IPS-20b (cell line): ENCODE measurements around the gene TNIK.

Experiments used
- H3K27ac ChIP-seq: one replicate; pipeline ENCODE4 v1.5.1; 2013; ENCODE audit warnings: low read length
- H3K27me3 ChIP-seq: 2 replicates; pipeline ENCODE4 v1.6.1; 2013; ENCODE audit warnings: mild to moderate bottlenecking, low read length, inconsistent platforms; ENCODE audit not compliant: insufficient read depth
- H3K36me3 ChIP-seq: 2 replicates; pipeline ENCODE4 v1.6.1; 2013; ENCODE audit warnings: low read depth, mild to moderate bottlenecking, inconsistent platforms, low read length, moderate library complexity; ENCODE audit not compliant: insufficient read depth
- H3K4me1 ChIP-seq: 2 replicates; pipeline ENCODE4 v1.6.1; 2013; ENCODE audit warnings: mild to moderate bottlenecking, control low read depth, inconsistent platforms, low read length, moderate library complexity; ENCODE audit not compliant: insufficient read depth
- H3K4me3 ChIP-seq: 2 replicates; pipeline ENCODE4 v1.5.1; 2013; ENCODE audit warnings: mild to moderate bottlenecking, low read length, inconsistent platforms
- H3K9ac ChIP-seq: 2 replicates; pipeline ENCODE4 v1.6.1; 2013; ENCODE audit warnings: low read depth, mild to moderate bottlenecking, inconsistent platforms, low read length, moderate library complexity
- H3K9me3 ChIP-seq: 2 replicates; pipeline ENCODE4 v1.6.1; 2013; ENCODE audit warnings: mild to moderate bottlenecking, low read depth, low read length, inconsistent platforms; ENCODE audit not compliant: insufficient read depth

The TNIK gene

GRCh38 chr3:171333784-171334464, 126.3 kb downstream of the TNIK start:
- Histone ChIP-seq H3K9me3 (no peaks in the 10 kb centered on the region), H3K36me3 (no peaks in the 10 kb centered on the region), H3K9ac (no peak overlapping the region), H3K27me3 (no peaks in the 10 kb centered on the region), H3K4me1 (peaks cover 18% of the 10 kb centered on the region; the same call in 1 of the 2 replicates), H3K27ac (no peak overlapping the region), H3K4me3 (no peak overlapping the region)

- Histone ChIP-seq H3K27ac (no peak overlapping the region), H3K4me3 (no peak overlapping the region), H3K9ac (peak overlapping the region; percentile 26; the same call in 1 of the 2 replicates), H3K4me1 (peaks cover 14% of the 10 kb centered on the region; the same call in 1 of the 2 replicates), H3K9me3 (no peaks in the 10 kb centered on the region), H3K36me3 (peaks cover 4% of the 10 kb centered on the region; the same call in 1 of the 2 replicates), H3K27me3 (no peaks in the 10 kb centered on the region)
Observed at GRCh38 chr3:171330938-171331337, 129.3 kb downstream of the TNIK start.

- Histone ChIP-seq H3K4me3 (no peak overlapping the region), H3K36me3 (peaks cover 4% of the 10 kb centered on the region; the same call in 1 of the 2 replicates), H3K27ac (no peak overlapping the region), H3K9ac (no peak overlapping the region), H3K4me1 (peaks cover 14% of the 10 kb centered on the region; the same call in 1 of the 2 replicates), H3K27me3 (no peaks in the 10 kb centered on the region), H3K9me3 (no peaks in the 10 kb centered on the region)
Observed at GRCh38 chr3:171329746-171330145, 130.5 kb downstream of the TNIK start.

GRCh38 chr3:171328419-171329082, 131.7 kb downstream of the TNIK start:
- H3K36me3 ChIP-seq = peaks cover 4% of the 10 kb centered on the region; the same call in 1 of the 2 replicates
- no peaks in the 10 kb centered on the region for H3K27me3 ChIP-seq
- no peak overlapping the region for H3K27ac ChIP-seq

GRCh38 chr3:171327441-171328174, 132.6 kb downstream of the TNIK start:
- H3K27ac ChIP-seq = no peak overlapping the region
- no peak overlapping the region for H3K4me3 ChIP-seq
- no peak overlapping the region for H3K9ac ChIP-seq
- H3K9me3 ChIP-seq = no peaks in the 10 kb centered on the region
- H3K36me3 ChIP-seq = peaks cover 4% of the 10 kb centered on the region; the same call in 1 of the 2 replicates
- H3K27me3 ChIP-seq = no peaks in the 10 kb centered on the region
- peaks cover 14% of the 10 kb centered on the region; the same call in 1 of the 2 replicates for H3K4me1 ChIP-seq

More at GRCh38 chr3:171328419-171329082, 131.7 kb downstream of the TNIK start:
- Histone ChIP-seq H3K9me3 (no peaks in the 10 kb centered on the region), H3K9ac (no peak overlapping the region), H3K4me1 (peaks cover 14% of the 10 kb centered on the region; the same call in 1 of the 2 replicates), H3K4me3 (no peak overlapping the region)

DNA sequence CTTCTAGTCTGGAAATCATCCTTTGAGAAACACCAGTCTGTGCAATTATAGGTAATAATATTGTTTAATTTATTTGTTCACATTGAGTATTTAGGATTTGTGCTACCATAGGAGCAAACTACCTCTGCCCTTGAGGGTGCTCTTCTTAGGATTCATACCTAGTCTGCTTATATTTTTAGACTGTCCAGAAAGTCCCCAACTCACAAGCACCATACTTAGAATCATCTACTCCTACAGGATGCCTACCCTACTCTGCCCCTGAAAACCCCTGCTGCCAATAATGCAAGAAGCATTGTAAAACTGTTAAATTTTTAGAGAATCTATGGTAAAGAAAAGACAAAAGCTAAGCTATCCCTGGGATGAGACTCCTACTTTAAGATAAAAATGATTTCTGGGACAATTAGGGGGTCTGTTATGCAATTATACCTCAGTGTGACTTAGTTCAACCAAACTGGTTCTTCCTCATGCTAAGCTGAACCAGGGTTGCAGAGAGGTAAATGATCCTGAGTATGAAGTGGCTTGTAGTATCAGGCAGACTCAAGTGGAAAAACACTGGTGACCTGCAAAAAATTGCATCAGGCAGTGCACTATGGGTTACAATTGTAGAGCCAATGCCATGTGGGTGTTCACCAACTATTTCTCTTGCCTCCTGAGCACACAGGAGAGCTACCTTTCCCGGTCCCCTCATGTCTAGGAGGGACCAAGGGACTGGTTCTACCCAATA, 133.3 kb downstream of the TNIK start:
- H3K4me3 ChIP-seq = no peak overlapping the region
- peaks cover 15% of the 10 kb centered on the region; the same call in 1 of the 2 replicates for H3K4me1 ChIP-seq
- H3K27ac ChIP-seq = no peak overlapping the region
- peaks cover 4% of the 10 kb centered on the region; the same call in 1 of the 2 replicates for H3K36me3 ChIP-seq
- H3K9me3 ChIP-seq = no peaks in the 10 kb centered on the region
- no peaks in the 10 kb centered on the region for H3K27me3 ChIP-seq
- H3K9ac ChIP-seq = no peak overlapping the region

- Histone ChIP-seq H3K36me3 (peaks cover 4% of the 10 kb centered on the region; the same call in 1 of the 2 replicates), H3K9ac (no peak overlapping the region), H3K4me3 (no peak overlapping the region), H3K9me3 (no peaks in the 10 kb centered on the region), H3K4me1 (peaks cover 15% of the 10 kb centered on the region; the same call in 1 of the 2 replicates), H3K27me3 (no peaks in the 10 kb centered on the region), H3K27ac (no peak overlapping the region)
Observed at GRCh38 chr3:171323938-171324536, 136.2 kb downstream of the TNIK start.

DNA sequence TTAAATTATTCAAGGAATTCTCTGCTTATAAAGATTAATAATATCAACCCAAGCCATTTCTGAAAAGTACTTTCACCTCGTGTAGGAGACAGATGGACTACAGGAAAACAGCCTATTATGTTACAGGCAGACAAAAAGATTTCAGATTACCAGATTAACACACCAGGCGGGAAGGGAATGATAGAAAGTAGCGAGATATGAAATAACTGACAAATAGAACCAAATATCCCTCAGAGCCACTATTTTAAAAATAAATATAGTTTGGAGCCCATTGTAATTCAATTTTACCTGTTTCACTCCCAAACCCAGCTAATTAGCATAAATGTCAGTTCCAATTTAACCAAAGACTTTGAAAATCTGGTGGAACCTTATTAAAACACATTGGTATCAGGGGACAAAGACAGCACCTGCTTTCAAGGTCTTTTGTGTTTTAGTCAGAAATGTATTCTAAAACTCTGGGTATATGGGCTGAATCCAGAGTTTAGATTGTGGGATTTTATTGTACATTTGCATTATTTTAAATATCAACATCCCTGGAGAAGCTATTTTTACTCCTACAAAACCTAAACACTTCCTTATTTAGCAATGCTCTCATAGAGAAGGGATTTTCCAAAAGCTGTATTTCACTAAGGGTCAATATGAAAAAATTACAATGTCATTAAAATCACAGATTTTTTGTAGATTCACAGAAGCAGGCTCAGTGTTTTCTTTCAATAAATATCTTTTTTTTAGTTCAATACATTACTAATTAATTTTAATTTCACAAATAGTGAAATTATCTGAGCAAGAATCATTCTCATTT, 138.4 kb downstream of the TNIK start:
- no peaks in the 10 kb centered on the region for H3K27me3 ChIP-seq
- H3K9ac ChIP-seq = no peak overlapping the region
- H3K36me3 ChIP-seq = no peaks in the 10 kb centered on the region
- H3K4me3 ChIP-seq = no peak overlapping the region
- H3K27ac ChIP-seq = no peak overlapping the region
- no peaks in the 10 kb centered on the region for H3K9me3 ChIP-seq
- H3K4me1 ChIP-seq = peaks cover 15% of the 10 kb centered on the region; the same call in 1 of the 2 replicates

GRCh38 chr3:171320750-171321558, 139.3 kb downstream of the TNIK start:
- Histone ChIP-seq H3K36me3 (no peaks in the 10 kb centered on the region), H3K4me3 (no peak overlapping the region), H3K4me1 (peaks cover 15% of the 10 kb centered on the region; the same call in 1 of the 2 replicates), H3K9me3 (no peaks in the 10 kb centered on the region), H3K27me3 (no peaks in the 10 kb centered on the region), H3K27ac (no peak overlapping the region), H3K9ac (no peak overlapping the region)

GRCh38 chr3:171317171-171317570, 143.0 kb downstream of the TNIK start:
- Histone ChIP-seq H3K9me3 (no peaks in the 10 kb centered on the region), H3K4me1 (peaks cover 15% of the 10 kb centered on the region; the same call in 1 of the 2 replicates), H3K36me3 (no peaks in the 10 kb centered on the region), H3K4me3 (no peak overlapping the region), H3K27ac (no peak overlapping the region), H3K27me3 (no peaks in the 10 kb centered on the region), H3K9ac (no peak overlapping the region)
